ENCODE results near the gene MGLL. TPM values are rescaled to one million over a fixed set of nuclear protein-coding genes. Genes with fewer than 3 reads are reported as not detected.

MGLL gene
- total RNA-seq, 1 donor from 2014 or later, result 132 TPM

DNA sequence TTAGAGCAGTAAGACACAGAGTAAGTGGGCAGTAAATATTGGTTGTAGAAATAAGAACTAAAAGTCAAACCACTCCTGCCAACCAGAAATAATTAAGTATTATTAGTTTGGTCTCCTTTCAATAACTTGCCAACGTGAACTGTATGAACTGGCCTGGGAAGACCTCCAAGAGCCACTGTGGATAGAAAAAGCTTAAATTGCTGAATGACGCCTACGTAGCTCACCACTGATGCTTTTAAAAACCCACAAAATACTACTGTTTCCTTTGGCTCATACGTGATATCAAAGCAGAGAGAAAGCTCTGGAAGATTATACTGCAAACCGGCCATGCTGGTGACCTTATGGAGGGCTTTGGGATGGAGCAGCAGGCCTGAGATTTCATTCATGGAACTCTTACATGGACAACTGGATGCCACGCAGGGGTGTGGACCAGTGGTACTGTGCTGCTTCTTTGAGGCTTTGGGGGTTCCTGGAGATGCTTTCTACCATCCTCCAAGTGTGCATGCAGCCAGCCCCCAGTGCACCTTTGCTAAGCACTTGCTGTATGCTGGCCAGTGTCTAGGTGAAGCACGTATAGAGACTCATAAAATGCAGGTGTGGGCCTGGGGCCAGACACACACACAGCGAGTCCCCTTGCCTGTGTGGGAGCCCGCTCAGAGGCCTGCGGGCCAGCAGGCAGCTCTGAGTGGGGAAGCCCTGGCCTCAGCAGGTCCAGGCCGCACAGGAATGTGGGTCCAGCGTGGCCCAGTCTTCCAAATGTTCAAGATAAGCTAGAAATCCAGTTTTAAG lies 82.8 kb downstream of the MGLL start:
- DNase-seq, result no peak
- H3K4me1 ChIP-seq, result peaks cover 68% of the 10 kb centered on the region

DNA sequence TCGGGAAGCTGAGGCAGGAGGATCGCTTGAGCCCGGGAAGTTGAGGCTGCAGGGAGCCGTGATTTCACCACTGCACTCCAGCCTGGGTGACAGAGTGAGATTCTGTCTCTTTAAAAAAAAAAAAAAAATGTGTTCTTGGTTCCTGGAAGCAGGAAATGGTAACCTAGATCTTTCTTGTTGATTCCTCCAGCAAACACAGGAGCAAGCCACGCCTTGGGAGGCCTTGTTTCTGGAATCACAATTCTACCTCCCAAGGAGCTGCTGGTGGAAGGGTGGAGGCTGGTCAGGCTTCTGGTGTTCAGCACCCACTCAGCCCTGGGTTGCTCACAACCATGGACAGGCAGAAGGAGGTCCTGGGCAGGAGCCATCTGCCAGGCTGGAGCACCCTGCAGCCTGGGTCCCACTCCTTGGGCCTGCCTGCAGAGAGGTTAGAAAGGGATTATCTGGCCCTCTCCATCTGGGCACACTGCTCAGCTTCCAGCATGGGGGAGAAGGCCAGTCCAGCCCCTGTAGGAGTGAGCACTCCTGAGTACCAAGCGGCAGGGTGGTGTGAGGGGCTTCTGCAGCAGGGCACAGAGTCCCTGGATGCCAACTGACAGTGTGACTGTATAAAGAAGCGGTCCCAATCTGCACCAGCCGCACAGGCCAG lies 84.0 kb downstream of the MGLL start:
- intact Hi-C loops (cut with DNase I), result no loop called here
- DNase-seq (no peak), ATAC-seq (peak; percentile 42 to 47)
- Histone ChIP-seq H3K4me3 (no peak overlapping the region), H3K27me3 (ENCODE audit: low read depth) (no peaks in the 10 kb centered on the region), H3K36me3 (no peaks in the 10 kb centered on the region), H3K4me1 (peaks cover 65% of the 10 kb centered on the region), H3K9me3 (no peaks in the 10 kb centered on the region), H3K27ac (peak overlapping the region; percentile 66)
- TF ChIP-seq, protein P1, sequence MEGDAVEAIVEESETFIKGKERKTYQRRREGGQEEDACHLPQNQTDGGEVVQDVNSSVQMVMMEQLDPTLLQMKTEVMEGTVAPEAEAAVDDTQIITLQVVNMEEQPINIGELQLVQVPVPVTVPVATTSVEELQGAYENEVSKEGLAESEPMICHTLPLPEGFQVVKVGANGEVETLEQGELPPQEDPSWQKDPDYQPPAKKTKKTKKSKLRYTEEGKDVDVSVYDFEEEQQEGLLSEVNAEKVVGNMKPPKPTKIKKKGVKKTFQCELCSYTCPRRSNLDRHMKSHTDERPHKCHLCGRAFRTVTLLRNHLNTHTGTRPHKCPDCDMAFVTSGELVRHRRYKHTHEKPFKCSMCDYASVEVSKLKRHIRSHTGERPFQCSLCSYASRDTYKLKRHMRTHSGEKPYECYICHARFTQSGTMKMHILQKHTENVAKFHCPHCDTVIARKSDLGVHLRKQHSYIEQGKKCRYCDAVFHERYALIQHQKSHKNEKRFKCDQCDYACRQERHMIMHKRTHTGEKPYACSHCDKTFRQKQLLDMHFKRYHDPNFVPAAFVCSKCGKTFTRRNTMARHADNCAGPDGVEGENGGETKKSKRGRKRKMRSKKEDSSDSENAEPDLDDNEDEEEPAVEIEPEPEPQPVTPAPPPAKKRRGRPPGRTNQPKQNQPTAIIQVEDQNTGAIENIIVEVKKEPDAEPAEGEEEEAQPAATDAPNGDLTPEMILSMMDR (IDR thresholded peaks at IDR 0.05), result no peak

More for the DNA sequence above, 82.8 kb downstream of the MGLL start:
- Histone ChIP-seq H3K9me3 (no peaks in the 10 kb centered on the region), H3K4me3 (no peak overlapping the region), H3K27ac (no peak overlapping the region), H3K27me3 (ENCODE audit: low read depth) (no peaks in the 10 kb centered on the region), H3K36me3 (no peaks in the 10 kb centered on the region)
- TF ChIP-seq, protein P1 (IDR thresholded peaks at IDR 0.05), result no peak
- no peak for ATAC-seq
- intact Hi-C loops (cut with DNase I), result no loop called here

DNA sequence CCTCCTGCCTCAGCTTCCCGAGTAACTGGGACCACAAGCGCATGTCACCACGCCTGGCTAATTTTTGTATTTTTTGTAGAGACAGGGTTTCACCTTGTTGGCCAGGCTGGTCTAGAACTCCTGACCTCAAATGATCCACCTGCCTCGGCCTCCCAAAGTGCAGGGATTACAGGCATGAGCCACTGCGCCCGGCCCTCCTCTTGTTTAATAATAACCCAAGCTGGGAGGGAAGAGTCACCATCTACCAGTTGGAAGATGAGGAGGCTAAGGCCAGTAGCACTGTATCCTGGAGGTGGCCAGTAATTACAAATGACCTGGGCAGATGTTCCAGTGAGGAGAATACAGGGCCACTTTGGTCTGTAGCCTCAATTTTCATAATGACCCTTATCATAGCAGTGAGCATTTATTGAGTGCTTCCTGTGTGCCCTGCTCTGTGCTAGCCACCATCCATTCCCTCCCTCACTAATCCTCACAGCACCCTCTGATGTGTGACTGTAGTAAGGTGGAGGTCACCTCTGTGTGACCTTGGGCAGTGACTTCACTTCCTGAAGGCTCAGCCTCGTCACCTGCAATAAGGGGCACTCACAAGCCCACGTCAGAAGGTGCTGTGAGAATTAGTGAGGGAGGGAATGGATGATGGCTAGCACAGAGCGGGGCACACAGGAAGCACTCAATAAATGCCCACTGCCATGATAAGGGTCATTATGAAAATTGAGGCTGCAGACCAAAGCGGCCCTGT lies 85.3 kb downstream of the MGLL start:
- DNase-seq (no peak), ATAC-seq (no peak)
- TF ChIP-seq, protein P1 (IDR thresholded peaks at IDR 0.05), result no peak
- intact Hi-C loops (cut with DNase I), result no loop called here
- H3K9me3 ChIP-seq, result no peaks in the 10 kb centered on the region
- no peaks in the 10 kb centered on the region for H3K36me3 ChIP-seq
- H3K27ac ChIP-seq, result peak overlapping the region; percentile 4
- peaks cover 55% of the 10 kb centered on the region for H3K4me1 ChIP-seq
- no peak overlapping the region for H3K4me3 ChIP-seq
- H3K27me3 ChIP-seq (ENCODE audit: low read depth), result no peaks in the 10 kb centered on the region

DNA sequence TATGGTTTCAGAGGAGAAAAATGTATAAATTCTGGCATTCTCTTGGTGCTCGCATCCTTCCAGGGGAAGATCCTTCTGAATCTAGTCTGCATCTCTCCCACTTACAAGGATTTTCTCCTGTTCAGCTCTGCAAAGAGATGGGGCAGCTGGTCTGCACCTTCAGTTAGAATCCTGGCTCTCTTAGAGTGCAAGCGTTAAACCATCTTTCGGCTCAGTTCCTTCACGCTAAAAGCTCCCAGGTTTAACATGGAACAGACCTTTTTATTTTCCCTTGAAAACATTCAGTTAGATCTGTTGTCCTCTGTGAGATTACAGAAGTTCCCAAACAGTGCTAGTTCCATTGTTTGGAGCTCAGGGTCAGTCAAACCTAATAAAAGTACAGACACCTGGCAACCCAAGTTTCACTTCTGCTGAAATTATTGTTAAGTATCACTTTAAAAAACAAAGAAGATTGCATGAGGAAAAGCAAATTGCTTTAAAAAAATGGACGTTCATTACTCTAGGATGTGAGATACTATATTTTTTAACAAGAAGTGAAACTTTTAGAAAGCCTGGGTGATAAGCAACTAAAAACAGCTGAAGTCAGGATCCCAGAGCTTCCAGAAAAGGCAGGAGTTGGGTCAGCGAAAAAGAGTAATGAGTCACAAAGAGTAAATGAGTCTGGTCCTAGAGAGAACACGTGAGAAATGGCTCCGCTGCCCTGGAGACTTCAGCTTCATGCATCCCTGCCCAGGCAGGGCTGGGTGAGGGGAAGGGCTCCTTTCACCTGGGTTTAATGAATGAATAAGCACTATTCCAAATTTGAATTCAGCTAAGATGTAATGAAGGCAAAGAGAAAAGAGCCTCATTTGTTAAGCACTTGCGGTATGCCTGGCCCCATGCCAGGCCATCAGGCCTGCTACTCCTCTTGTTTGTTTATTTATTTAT lies 86.3 kb downstream of the MGLL start:
- H3K36me3 ChIP-seq, result no peaks in the 10 kb centered on the region
- TF ChIP-seq, protein P1 (IDR thresholded peaks at IDR 0.05), result no peak
- peak overlapping the region; percentile 4 for H3K27ac ChIP-seq
- intact Hi-C loops (cut with DNase I), result no loop called here
- no peaks in the 10 kb centered on the region for H3K27me3 ChIP-seq (ENCODE audit: low read depth)
- peaks cover 55% of the 10 kb centered on the region for H3K4me1 ChIP-seq
- no peak for DNase-seq
- H3K9me3 ChIP-seq, result no peaks in the 10 kb centered on the region
- no peak overlapping the region for H3K4me3 ChIP-seq
- ATAC-seq, result peak in 1 of 2 donors; percentile 50
